Activated CD8-positive, alpha-beta memory T cell treated with anti-CD3 and anti-CD28 coated beads for 24 hours (primary cell): ENCODE results near the gene HOXC11.

Experiments used
- DNase-seq: peaks from one replicate; pipeline ENCODE4 v3.0.0-alpha.2; 2020

The HOXC11 gene

GRCh38 chr12:53974084-53975063 lies 1.4 kb downstream of the HOXC11 start, which contains the start of gene HOTAIR:
HOTAIR (minus strand) TSS chr12:53974954.
- peak; percentile 70 for DNase-seq

- no peak for DNase-seq
Observed at GRCh38 chr12:53975064-53975471, 2.1 kb downstream of the HOXC11 start.

- DNase-seq, result no peak
Observed at GRCh38 chr12:53975479-53976152, 2.7 kb downstream of the HOXC11 start.

GRCh38 chr12:53976172-53976822 lies 3.4 kb downstream of the HOXC11 start:
- no peak for DNase-seq

- no peak for DNase-seq
Observed at GRCh38 chr12:53976823-53977595, 4.1 kb downstream of the HOXC11 start.

- no peak for DNase-seq
Observed at GRCh38 chr12:53977596-53978445, 4.9 kb downstream of the HOXC11 start.

GRCh38 chr12:53978477-53979356 lies 5.8 kb downstream of the HOXC11 start:
- DNase-seq, result no peak

GRCh38 chr12:53980104-53980801 lies 7.3 kb downstream of the HOXC11 start:
- no peak for DNase-seq

GRCh38 chr12:53980802-53981496 lies 8.0 kb downstream of the HOXC11 start:
- DNase-seq, result no peak

GRCh38 chr12:53981634-53982565 lies 9.0 kb downstream of the HOXC11 start:
- no peak for DNase-seq

GRCh38 chr12:53982648-53983567 lies 10.0 kb downstream of the HOXC11 start:
- no peak for DNase-seq

- no peak for DNase-seq
Observed at GRCh38 chr12:53983568-53983949, 10.6 kb downstream of the HOXC11 start.

- no peak for DNase-seq
Observed at GRCh38 chr12:53983950-53984572, 11.1 kb downstream of the HOXC11 start.

- peak; percentile 88 for DNase-seq
Observed at GRCh38 chr12:53984901-53985691, 12.2 kb downstream of the HOXC11 start, which contains the start of gene HOXC10. HOXC10 (plus strand) TSS chr12:53985146; CDS start chr12:53985260, 114 bp downstream.

GRCh38 chr12:53985692-53985993 lies 12.7 kb downstream of the HOXC11 start:
- no peak for DNase-seq
